Globus pallidus (tissue), 1 donor: ENCODE data around the gene PCBP3.

Source experiments
- DNase-seq: peaks from one replicate; pipeline ENCODE4 v3.0.0-alpha.2; 2015; ENCODE audit warnings: low spot score

The PCBP3 gene

DNA sequence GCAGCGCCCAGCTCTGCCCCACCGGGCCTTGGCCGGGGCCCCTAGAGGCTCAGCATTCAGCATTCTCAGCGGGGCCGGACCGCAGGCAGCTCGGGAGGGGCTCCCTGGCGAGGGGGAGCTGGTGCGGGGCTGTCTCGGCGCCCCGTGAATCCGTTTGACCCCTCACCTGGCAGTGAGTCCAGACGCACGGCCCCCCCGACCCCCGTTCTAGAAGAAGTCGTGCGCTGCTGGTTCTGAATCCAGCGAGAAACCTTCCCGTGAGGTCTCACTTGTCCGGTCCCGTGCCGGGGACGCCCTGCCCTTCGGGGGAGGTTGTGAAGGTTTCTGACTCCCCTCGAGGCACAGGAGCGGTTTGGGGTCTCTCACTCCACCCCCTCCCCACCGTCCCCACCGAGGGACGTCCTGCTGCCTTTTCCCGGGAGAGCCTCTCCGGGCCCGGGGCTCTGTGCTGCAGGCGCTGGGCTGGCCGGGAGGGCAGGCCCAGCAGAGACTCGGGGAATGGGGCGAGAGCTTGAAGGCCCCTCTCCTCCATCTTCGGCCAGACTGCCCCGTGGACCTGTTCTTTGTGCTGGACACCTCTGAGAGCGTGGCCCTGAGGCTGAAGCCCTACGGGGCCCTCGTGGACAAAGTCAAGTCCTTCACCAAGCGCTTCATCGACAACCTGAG is 338.7 kb downstream of the PCBP3 start:
- DNase-seq: no peak

DNA sequence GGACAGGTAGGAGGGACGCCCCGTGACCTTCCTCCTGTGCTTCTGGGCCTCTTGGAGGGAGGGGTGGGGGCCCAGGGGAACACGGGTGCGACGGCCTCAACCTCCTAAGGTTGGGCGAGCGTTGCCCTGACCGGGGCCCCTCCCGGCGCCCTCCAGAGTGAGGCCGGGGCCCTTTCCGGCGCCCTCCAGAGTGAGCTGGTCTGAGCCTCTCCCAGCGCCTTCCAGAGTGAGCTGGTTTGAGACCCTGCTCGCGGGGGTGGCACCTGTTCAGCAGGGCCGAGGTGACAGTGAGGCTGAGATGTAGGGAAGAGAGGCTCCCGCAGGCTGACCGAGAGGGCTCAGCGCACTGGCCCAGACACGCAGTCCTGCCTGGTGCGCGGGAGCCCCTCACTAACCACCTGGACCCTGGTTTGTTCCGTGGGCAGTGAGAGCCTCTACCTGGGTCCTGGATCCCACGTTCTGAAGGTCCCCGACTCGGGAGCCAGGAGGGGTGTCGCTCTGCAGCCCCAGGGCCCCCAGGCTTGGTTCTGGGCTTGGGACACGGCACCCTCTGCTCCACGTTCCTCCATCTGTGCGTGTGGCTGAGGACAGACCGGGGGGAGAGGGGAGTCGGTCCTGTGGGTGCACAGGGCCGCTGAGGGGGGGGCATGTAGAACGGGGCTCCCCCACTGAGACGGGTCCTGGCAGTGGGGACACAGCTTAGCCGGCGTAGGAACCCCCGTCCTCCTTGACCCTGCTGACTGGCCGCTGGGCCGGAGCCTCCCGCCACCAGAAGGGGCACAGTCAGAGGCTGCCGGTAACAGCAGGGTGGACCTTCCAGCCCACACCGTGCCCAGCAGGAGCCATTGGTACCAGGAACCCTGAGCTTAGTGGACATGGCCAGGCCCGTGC is 339.5 kb downstream of the PCBP3 start:
- DNase-seq: no peak

DNA sequence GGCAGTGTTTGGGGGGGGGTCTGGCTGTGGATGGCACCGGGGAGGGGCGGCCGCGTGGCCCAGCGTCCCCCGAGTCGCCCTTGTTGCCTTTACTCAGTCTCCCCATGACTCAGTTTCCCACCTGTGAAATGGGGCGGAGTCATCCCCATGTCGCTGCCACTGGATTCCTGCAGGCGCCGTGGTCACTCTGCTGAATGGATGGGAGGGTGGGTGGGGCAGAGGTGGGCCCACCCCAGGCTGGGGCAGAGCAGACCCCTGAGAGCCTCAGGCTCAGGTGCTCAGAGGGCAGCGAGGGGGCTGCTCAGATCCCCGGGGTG is 340.1 kb downstream of the PCBP3 start:
- DNase-seq: no peak

DNA sequence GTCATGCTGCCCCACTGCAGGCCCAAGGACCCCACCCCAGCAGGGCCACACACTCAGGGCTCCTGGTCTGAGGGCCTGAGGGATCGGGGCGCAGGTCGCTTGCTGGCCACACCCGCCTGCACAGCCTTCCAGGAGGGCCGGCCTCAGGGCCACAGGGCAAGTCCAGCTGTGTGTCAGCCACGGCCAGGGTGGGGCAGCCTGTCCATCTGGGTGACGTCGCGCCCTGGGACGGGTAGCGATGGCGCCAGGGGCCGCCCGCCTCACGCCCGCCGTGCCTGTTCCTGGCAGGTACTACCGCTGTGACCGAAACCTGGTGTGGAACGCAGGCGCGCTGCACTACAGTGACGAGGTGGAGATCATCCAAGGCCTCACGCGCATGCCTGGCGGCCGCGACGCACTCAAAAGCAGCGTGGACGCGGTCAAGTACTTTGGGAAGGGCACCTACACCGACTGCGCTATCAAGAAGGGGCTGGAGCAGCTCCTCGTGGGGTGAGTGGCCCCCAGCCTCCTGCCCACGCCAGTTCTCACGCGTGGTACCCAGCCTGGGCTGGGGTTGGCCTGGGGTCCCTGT is 340.5 kb downstream of the PCBP3 start:
- no peak for DNase-seq

DNA sequence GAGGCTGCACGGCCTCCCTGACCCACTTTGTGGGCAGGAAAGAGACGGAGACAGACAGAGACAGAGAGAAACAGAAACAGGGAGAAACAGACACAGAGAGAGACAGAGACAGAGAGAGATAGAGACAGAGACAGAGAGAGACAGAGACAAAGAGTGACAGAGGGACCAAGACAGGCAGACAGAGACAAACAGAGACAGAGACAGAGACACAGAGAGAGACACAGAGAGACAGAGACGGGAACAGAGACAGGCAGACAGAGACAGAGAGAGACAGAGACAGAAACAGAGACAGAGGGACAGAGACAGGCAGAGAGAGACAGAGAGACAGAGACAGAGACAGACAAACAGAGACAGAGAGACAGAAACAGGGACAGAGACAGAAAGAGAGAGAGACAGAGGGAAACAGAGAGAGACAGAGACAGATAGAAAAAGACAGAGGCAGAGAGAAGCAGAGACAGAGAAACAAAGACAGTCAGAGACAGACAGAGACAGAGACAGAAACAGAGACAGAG is 341.1 kb downstream of the PCBP3 start:
- DNase-seq: no peak

DNA sequence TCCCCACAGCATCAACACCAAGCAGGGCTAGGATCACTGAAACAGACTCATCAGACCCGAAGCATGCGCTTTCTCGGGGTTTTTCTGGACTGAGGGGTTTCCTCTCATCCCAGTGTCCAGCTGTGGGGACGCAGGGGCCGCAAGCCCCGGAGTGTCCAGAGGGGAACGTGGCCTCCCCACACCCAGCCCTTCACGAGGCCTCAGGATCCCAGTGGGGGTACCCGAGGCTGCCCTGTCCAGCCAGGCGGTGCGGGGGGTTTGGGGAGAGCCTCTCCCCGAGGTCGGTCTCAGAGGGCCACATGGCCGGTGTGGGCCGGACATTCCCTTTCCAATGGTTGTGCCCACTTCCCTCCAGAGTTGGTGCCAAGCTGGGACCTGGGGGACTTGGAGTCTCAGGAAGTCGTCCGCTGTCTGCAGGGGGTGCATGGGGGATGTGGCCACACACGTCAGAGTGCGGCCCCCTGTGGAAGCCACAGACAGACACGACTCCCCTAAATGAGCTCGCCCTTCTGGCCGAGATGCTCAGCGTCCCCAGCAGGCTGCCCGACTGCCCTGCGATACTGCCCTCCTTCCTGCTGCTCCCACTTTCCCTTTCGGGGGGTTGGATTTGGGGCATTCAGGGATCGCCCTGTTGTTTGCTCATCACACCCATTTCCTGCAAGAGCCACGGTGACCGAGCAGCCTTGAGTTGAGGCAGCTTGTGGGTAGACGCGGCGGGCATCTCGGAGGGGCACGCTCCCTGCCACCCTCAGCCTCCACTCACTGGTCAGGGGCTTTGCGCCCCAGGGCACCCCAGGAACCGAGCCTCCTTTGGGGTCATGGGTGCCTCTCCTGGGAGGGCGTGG is 342.2 kb downstream of the PCBP3 start:
- no peak for DNase-seq

DNA sequence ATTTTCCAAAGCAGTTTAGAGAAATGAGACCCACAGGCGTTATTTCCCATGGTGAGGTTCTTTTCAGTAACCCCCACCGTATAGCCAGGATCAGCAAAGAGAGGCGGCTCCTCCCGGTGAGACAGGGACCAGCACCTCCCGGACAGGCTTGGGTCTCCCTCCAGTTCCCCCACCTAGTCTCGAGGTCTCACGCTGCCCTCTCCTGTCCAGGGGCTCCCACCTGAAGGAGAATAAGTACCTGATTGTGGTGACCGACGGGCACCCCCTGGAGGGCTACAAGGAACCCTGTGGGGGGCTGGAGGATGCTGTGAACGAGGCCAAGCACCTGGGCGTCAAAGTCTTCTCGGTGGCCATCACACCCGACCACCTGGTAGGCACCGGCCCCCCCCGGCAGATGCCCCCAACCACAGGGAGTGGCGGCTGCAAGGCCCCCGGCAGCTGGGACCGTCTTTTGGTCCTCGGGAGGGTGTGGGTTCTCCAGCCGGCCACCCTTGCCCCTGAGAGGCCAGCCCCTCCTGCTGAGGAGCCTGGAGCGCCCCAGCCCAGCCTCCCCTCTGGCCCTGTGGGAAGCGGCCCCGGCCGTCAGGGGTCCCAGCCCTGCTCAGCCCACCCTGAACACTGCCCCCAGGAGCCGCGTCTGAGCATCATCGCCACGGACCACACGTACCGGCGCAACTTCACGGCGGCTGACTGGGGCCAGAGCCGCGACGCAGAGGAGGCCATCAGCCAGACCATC is 343.0 kb downstream of the PCBP3 start:
- no peak for DNase-seq

DNA sequence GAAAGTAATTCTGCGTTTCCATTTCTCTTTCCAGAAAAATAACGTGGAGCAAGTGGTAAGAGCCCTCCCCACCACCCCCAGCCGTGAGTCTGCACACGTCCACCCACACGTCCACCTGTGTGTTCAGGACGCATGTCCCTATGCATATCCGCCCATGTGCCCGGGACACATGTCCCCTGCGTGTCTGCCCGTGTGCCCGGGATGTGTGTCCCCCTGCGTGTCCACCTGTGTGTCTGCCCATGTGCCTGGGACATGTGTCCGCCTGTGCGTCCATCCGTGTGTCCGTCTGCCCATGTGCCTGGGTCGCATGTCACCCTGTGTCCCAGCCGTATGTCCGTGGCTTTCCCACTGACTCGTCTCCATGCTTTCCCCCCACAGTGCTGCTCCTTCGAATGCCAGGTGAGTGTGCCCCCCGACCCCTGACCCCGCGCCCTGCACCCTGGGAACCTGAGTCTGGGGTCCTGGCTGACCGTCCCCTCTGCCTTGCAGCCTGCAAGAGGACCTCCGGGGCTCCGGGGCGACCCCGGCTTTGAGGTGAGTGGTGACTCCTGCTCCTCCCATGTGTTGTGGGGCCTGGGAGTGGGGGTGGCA is 343.7 kb downstream of the PCBP3 start:
- no peak for DNase-seq

DNA sequence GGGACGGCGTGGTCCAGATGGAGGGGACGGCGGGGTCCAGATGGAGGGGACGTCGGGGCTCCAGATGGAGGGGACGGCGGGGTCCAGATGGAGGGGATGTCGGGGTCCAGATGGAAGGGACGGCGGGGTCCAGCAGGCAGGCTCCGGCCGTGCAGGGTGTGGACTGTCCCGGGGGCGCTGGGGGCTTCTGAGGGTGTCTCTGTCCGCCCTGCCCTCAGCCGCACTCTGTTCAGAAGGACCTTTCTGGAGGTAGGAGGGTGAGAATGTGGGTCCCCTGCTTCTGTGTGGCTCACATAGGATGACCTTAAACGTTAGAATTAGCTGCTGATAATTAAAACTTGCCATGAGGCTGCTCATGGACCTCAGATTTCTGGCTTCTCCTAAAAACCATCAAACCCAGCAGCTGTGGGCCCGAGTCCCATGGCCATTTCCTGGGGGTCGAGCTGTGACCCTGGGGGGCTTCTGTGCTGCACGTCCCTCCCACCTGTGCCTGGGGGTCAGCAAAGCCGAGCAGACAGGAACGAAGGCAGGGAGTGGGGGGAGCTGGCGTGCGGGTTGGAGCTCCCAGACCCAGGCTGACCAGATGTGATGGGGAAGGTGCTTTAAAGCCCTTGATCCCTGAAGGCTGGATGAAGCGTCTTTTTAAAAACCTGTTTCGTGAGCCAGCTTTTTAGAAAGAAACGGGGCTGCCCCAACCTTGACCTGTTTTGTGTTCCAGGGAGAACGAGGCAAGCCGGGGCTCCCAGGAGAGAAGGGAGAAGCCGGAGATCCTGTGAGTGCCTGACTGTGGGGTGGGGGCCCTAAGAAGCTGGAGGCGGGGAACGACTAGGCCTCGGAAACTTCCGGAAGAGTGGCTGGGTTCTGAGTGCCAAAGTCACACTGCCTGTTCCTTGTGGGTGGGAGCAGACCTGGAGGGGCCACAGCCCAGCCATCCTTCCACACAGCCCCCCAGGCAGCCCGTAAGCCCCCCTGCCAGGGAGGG is 345.1 kb downstream of the PCBP3 start:
- DNase-seq: no peak

DNA sequence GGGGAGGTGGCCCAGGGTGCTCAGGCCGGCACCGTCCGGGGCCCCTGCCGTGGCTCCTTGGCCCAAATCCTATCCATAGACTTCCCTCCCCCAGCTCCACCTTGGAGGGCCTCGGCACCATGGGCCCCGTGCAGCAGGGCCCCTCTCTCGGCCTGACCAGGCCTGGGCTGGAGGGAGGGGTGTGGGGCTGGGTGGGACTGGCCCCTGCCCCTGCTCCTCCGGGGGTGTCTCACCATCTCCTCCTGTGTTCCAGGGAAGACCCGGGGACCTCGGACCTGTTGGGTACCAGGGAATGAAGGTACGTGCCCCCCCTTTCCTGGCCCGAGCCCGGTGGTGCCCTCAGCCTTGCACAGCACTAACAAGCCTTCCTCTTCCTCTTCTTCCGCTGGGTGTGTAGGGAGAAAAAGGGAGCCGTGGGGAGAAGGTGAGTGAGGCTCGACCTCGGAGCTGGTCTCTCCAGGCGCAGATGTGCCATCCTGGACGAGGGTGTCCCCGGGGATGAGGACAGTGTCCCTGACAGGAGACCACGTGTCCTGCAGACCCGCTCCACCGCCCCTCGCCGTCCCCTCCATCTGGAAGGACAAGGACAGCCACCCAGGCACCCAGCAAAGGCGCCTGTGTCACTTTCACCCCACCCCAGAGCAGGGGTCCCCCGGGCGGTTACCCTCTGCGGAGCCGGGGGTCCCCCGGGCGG is 346.0 kb downstream of the PCBP3 start:
- no peak for DNase-seq

DNA sequence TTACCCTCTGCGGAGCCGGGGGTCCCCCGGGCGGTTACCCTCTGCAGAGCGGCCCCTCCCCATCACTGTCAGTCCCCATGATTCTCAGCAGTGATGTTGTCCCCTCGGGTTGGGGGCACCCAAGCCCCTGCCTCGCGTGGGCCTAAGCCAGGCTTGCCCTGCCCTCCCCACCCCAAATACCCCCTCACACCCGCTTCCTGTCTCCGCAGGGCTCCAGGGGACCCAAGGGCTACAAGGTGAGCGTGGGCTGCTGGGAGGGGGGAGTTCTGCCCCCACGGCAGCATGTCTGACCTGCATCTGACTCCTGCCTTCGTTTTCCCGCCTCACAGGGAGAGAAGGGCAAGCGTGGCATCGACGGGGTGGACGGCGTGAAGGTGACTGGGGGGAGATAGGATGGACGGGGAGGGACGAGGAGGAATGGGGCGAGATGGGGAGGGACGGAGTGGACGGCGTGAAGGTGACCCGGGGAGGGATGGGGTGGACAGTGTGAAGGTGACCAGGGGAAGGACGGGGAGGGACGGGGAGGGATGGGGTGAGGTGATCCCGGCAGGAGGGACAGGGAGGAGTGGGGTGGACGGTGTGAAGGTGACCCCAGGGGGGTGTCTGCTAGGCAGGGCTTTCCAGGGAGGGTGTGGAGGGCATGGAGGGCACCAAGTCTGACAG is 346.7 kb downstream of the PCBP3 start:
- DNase-seq: no peak

DNA sequence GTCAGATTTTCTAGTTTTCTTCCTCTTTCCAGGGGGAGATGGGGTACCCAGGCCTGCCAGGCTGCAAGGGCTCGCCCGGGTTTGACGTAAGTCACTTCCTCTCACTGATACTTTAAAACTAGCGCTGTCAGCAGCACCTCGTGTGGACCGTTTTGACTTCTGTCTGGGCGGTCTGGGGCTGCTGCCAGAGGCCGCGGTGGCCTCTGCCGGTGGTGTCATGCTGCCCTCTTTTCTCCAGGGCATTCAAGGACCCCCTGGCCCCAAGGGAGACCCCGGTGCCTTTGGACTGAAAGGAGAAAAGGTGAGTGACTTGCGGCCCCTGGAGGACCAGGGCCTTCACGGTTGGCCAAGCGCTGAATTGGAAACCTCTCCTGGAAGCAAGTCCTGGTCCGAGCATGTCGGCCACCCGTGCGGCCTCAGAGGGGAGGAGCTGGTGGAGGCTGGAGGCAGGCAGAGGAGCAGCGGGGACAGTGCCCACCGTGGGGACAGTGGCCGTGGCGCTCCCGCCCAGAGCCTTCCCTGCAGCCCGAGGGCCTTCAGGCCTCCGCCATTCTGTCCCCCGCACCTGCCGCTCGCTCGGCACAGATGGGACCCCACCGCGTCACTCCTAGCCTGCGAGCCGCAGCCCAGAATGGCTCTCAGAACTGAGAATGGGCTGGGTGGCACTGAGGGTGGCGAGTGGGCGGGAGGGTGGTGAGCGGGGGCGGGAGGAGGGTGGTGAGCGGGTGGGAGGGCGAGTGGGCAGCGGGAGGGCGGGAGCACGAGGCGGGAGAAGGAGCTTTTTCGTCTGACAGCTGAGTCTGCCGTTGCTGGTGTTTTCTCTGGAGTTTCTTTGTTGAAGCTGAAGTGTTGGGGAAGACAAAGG is 347.4 kb downstream of the PCBP3 start:
- DNase-seq: no peak

DNA sequence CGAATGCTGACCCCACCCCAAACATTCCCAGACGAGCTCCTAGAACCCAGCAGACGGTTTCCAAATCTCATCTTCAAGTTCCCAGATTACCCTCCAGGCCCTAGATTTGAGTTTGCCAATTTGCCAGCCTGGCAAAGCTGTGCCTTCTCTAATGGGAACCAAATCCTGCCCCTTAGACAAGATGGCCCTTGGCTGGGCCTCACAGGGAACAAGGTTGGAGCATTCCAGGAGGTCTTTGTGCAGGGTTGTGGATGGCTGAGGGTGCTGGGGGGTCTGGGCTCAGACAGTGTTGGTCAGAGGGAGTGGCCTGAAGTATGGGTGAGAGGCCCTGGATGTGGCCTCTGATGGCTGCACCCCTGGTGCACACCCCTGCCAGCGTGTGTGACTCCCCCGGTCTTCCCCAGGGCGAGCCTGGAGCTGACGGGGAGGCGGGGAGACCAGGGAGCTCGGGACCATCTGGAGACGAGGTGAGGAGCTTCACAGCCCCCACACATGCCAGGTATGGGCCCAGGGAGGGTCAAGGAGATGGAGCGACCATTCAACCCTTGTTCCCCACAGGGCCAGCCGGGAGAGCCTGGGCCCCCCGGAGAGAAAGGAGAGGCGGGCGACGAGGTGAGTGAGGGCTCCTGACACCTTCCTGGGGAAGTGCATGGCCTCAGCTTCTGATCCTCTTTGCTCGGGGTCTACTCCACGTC is 348.2 kb downstream of the PCBP3 start:
- DNase-seq: no peak
